Jurkat, Clone E6-1 (cell line): ENCODE results near the gene KCNN3.

Source experiments
- DNase-seq: peaks from one replicate; pipeline ENCODE4 v3.0.0-alpha.2; 2011; ENCODE audit warnings: low read depth, low spot score
- H3K4me3 ChIP-seq: 2 replicates; pipeline ENCODE4 v1.5.1; 2011; ENCODE audit warnings: mild to moderate bottlenecking, low read length, control low read depth, moderate library complexity

The KCNN3 gene

DNA sequence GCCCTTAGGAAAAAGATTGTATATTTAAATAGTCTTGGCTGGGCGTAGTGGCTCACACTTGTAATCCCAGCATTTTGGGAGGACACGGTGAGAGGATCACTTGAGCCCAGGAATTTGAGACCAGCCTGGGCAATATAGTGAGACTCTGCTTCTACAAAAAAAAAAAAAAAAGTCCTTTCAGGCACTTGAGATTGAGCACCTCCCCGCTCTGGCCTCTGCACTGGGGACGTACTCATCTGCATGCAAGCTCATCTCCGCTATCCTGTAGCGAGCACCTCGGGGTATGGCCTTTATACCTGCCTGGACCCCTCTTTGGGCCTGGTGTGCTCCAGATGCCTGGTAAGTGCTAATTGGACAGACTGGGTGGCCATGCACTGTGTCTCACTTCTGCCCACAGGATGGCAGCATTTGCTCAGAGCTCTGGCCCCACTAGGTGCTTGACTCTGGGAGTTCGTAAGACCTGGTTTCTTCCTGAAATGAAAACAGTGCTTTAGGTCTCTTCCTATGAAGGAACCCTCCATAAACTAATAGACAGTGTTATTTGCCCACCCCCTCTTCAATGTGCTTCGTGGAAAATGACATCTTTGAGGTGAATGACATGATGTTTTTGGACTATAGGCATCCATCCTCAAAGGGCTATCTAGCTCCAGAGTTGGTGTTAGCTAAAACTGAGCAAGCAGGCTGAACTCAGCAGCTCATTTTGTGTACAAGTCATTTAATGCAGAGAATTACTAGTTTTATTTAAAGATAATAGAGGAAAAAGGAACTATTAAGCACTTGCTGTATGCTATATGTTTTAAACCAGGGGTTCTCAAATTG, 200.4 kb downstream of the KCNN3 start:
- no peak overlapping the region for H3K4me3 ChIP-seq
- peak; percentile 71 for DNase-seq

DNA sequence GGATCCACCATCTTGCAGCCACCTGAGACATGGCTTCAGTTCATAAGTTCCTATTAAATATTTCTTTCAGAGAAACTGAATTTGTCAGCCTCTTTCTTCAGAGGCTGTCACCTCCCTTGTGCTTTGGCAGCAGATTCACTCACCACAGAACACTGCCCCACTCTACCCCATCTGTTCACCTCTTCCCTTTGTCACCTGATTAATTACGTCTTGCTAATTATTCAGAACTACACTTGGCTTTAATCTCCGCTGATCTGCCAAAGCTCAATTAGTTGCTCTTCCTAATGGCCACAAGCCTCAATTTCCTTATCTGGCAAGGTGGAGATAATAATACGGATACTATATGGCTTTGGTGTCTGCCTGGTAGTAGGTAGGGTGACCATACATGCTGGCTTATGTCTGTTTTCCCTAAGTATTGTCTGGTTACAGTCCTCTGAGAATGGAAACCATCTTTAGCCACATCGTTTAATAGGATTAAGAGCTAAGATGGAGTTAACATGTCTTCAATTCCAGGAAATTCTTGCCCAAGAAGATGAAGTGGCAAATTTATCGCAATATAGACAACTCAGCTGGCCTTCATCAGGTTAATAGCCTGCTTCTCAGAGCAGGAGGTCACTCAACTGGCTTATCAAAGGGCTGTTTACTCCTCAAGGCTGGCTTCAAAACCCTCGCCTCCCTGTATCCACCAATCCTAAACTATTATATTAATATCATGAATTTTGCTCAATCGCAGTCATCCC, 203.9 kb downstream of the KCNN3 start:
- H3K4me3 ChIP-seq: no peak overlapping the region
- DNase-seq: no peak

DNA sequence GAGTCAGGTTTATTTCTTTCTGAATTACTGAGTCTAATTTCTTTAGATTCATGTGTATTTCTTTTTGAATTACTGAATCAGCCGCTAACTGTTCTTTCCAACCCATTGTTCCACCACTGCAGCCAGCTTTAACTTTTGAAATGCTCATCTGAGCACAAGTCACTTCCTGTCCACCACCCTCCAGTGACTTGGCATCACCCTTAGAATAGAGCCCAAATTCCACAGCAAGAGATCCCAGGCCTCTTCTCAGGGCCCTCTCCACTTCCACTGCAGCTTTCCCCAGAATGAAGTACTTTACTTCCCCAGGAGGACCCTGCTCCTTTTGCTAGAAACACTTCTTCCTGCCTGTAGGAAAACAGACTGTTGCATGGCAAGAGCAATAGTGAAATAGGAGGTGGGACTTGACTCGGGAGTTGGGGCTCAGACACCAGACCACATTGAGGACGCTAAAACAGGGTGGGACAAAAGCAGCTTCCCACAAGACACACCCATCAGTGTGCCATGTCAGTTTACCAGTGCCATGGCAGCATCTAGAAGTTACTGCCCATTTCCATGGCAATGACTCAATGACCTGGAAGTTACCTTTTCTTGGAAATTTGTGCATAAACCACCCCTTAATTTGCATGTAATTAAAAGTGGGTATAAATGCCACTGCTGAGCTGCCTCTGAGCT, 205.6 kb downstream of the KCNN3 start:
- no peak for DNase-seq

DNA sequence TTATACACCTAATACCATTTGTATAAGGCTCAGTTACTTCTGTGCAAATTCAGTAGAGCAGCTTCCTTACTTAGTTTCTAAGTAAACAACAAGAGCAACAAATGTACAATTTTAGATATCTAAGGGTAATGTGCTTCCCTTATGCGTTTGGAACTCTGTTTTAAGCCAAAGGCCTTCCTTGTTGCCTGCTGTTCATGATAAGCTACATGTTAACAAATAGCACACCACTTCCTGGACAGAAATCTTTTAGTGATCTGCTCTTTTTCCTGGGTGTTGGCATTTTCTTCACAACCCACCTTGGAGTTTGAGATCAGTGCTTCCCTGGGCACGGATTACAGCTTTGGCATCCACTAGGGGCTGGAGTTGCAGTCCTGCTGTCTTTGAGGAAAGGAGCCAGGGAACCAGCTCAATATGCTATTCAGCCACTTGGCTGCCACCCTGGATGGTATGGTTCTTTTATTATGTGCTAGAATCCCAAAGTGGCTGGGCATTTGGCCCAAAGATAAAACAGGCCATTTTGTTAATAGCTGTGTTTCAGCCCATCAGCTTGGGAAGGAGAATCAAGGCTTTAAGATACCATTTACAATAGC, 206.5 kb downstream of the KCNN3 start:
- no peak overlapping the region for H3K4me3 ChIP-seq
- no peak for DNase-seq

More for the DNA sequence above, 205.6 kb downstream of the KCNN3 start:
- no peak overlapping the region for H3K4me3 ChIP-seq

DNA sequence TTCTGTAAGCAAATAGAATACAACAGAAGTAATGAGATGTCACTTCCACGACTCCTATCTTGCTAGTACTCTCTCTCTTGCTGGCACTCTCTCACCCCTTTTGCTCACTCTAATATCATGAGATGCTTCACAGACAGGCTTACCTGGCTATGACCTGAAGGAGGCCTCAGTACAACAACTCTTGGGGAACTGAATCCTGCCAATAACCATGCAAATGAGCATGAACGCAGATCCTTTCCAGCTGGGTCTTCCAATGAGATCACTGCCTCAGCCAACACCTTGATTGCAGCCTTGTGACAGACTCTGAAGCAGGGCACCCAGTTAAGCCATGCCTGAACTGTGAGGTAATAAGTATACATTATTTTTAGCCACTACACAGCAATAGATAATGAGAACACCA, 209.0 kb downstream of the KCNN3 start:
- H3K4me3 ChIP-seq: no peak overlapping the region
- DNase-seq: no peak

DNA sequence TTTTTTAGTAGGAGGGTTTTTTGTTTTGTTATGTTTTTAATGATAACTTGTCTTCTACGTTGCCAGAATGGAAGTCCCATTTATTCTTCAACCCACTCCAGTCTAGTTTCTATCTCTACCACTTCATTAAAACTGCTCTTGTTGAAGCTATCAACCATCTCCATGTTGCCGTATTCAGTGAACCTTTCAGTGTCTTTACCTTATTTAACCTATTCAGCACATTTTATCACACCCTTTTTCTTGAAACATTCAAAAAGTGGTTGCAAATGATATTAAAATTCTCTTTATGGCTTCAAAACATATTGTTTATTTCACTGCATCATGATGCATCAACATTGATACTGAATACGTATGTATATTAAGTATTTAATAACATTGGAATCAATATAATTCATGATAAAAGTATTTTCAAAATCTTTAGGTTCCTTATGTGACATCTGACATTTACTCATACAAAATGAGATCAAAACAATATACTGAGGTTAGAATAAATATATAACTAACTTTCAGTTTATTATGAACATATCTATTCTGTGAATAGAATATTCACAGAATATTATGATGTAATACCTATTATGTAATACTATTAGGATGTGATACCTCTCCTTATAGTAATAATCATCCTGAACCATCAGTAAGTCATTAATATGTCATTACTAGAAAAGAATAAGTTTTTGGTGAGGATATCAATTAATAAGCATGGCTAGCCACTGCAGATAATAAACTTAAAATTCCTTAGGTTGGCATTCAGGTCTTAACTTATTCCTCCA, 210.1 kb downstream of the KCNN3 start:
- H3K4me3 ChIP-seq: no peak overlapping the region
- DNase-seq: no peak

DNA sequence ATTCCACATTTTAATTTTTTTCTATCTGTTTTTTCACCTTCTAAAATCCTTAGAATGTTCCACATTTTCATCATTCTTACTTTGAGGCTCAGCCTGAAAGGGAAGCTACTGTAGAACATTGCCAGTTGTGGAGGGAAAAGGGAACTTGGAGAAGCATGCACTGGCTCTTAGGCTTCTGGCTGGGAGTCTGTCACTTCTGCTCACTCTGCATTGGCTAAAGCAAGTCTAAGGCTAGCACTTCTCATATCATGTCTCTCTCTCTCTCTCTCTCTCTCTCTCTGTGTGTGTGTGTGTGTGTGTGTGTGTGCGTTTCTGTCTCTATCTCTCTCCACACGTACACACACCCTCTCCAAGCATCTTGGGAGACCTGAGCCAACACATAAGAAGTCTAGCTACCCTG, 212.5 kb downstream of the KCNN3 start:
- H3K4me3 ChIP-seq: no peak overlapping the region
- DNase-seq: no peak

DNA sequence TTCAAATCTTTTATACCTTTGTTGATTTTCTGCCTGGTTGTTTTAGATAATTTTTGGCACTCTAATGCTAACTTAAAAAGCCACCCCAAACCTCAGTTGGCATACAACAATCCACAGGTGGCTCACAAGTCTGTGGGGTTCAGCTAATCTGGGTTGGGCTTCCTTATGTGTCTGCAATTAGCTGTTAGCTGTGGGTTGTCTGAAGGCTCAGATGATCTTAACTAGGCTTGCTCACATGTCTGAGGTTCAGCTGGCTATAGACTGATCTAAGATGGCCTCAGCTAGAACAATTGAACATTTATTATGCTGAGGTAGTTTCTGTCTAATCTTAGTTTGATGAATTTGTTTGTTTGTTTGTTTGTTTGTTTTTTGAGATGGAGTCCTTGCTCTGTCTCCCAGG, 217.2 kb downstream of the KCNN3 start:
- peak; percentile 70 for DNase-seq
- no peak overlapping the region for H3K4me3 ChIP-seq
